Measurements from ENCODE around the gene TCEAL9. TPM values are rescaled to one million over a fixed set of nuclear protein-coding genes. Genes with fewer than 3 reads are reported as not detected.

Gene TCEAL9
- total and polyA plus RNA-seq, 2 donors (not counting 3 experiments of a cell fraction or from before 2014, with no cell fraction given) = 61.7 to 98.3 TPM

DNA sequence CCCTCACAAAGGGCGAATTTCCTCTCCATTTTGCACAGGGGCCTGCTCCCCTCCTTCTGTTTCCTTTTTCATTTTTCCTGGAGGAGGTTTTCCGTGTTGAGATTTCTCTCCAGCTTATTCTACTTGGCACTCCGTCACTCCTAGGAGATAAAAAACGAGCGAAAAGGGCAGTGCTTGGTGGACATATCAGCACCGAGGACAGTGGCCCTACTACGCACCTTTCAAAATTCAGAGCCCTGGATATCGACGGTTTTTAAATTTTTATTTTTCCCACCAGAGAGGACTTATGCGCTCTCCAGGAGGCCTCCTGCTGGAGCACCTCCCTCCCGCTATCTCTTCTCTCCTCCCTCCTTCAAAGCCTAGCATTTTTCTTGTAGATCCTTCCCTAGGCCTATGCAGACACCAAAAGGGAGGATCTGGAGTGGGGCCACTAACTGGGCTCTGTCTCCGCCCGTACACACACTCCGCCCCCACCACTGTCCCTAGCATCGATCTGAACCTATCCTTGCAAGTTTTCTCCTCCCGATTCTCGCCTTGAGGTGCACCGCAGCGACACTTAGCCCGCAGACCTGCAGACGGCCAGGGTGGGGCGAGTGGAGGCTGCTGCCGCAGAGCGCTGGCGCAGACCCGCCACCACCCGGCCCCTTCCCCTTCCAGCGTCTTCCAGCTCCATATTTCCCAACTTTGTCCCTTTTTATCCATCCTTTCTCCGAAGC lies 8.5 kb upstream of the TCEAL9 start:
- Histone ChIP-seq H3K9me3 (replicated peaks; ENCODE audit: control insufficient read depth, insufficient read depth, low read length) (no peaks in the 10 kb centered on the region), H3K4me3 (replicated peaks in 1 of 3; ENCODE audit: insufficient read depth in 1 of 3, low read depth in 1 of 3, low read length in 3 of 3) (no peak overlapping the region), H3K4me2 (ENCODE audit: insufficient read depth, low read length) (no peak overlapping the region), H3K36me3 (ENCODE audit: control insufficient read depth in 2 of 2, extremely low read depth in 1 of 2, insufficient read depth in 2 of 2, low read length in 2 of 2) (no peaks in the 10 kb centered on the region), H3K27ac (ENCODE audit: insufficient read depth, low read depth, low read length) (no peak overlapping the region), H3K4me1 (ENCODE audit: control insufficient read depth, extremely low read depth, insufficient read depth, low read length) (peaks cover 9% of the 10 kb centered on the region), H3K79me2 (ENCODE audit: control insufficient read depth, insufficient read depth, low read length) (no peaks in the 10 kb centered on the region), H3K9ac (replicated peaks; ENCODE audit: extremely low read depth, insufficient read depth, low read length) (no peak overlapping the region), H3K9me1 (replicated peaks; ENCODE audit: control insufficient read depth, extremely low read depth, insufficient read depth, low read length) (no peaks in the 10 kb centered on the region), H2AFZ (ENCODE audit: low read depth, low read length) (no peak overlapping the region), H4K20me1 (replicated peaks; ENCODE audit: control insufficient read depth, extremely low read depth, insufficient read depth, low read length) (no peaks in the 10 kb centered on the region), H3K27me3 (ENCODE audit: control insufficient read depth in 2 of 2, insufficient read depth in 2 of 2, low read length in 2 of 2) (no peaks in the 10 kb centered on the region)
- no peak for TF ChIP-seq JUN (IDR thresholded peaks at IDR 0.05; ENCODE audit: borderline replicate concordance, insufficient read depth, insufficient read length, low read depth)
- no peak for TF ChIP-seq MAX (IDR thresholded peaks at IDR 0.05; ENCODE audit: insufficient read depth, insufficient read length)
- no peak for TF ChIP-seq POLR2A (IDR thresholded peaks at IDR 0.05; ENCODE audit: low read depth, low read length)
- TF ChIP-seq, protein P1, sequence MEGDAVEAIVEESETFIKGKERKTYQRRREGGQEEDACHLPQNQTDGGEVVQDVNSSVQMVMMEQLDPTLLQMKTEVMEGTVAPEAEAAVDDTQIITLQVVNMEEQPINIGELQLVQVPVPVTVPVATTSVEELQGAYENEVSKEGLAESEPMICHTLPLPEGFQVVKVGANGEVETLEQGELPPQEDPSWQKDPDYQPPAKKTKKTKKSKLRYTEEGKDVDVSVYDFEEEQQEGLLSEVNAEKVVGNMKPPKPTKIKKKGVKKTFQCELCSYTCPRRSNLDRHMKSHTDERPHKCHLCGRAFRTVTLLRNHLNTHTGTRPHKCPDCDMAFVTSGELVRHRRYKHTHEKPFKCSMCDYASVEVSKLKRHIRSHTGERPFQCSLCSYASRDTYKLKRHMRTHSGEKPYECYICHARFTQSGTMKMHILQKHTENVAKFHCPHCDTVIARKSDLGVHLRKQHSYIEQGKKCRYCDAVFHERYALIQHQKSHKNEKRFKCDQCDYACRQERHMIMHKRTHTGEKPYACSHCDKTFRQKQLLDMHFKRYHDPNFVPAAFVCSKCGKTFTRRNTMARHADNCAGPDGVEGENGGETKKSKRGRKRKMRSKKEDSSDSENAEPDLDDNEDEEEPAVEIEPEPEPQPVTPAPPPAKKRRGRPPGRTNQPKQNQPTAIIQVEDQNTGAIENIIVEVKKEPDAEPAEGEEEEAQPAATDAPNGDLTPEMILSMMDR (IDR thresholded peaks at IDR 0.05; ENCODE audit: extremely low read depth in 1 of 2, insufficient read depth in 1 of 2, low read depth in 1 of 2, low read length in 2 of 2) = no peak
- TF ChIP-seq GATA2 (IDR thresholded peaks at IDR 0.05; ENCODE audit: insufficient read depth, insufficient read length, low read depth, low read length) = no peak
- no peak for TF ChIP-seq MYC (IDR thresholded peaks at IDR 0.05; ENCODE audit: low read depth, low read length)
- no peak for TF ChIP-seq FOS (IDR thresholded peaks at IDR 0.05; ENCODE audit: borderline replicate concordance, insufficient read depth, low read length)
- TF ChIP-seq EZH2 (IDR thresholded peaks at IDR 0.05; ENCODE audit: borderline replicate concordance, low read depth, low read length, severe bottlenecking) = no peak
- no peak for TF ChIP-seq POLR2AphosphoS5 (IDR thresholded peaks at IDR 0.05; ENCODE audit: insufficient read depth, low read depth, low read length)
- no peak for DNase-seq (ENCODE audit: low read depth, low spot score)
- FAIRE-seq = no peak
- POLR2A ChIA-PET = no interaction called here
- BruUV-seq (replicated peaks) = no TSS peak
- CTCF ChIA-PET = interaction anchor here (0.9 kb wide), 1 partner anchor 27 kb away, joined by 6 read pairs; no protein-coding TSS in a partner anchor
- dilution Hi-C loops (cut with MboI; ENCODE audit: extremely low pct_ligation_motif_present, low sequenced_read_pairs) (no loop called here), intact Hi-C loops (cut with micrococcal nuclease) (no loop called here)

All from endothelial cell of umbilical vein (primary cell).